GM12892 (cell line): ENCODE results near the gene MVP.

Experiments used
- POLR2A ChIP-seq: IDR thresholded peaks from 2 replicates; pipeline ENCODE4 v1.6.1; 2011; ENCODE audit warnings: low read depth, low read length, control low read depth
- POLR2AphosphoS5 ChIP-seq: IDR thresholded peaks from 2 replicates; pipeline ENCODE4 v1.6.1; 2011; ENCODE audit warnings: low read depth, low read length, control low read depth

DNA sequence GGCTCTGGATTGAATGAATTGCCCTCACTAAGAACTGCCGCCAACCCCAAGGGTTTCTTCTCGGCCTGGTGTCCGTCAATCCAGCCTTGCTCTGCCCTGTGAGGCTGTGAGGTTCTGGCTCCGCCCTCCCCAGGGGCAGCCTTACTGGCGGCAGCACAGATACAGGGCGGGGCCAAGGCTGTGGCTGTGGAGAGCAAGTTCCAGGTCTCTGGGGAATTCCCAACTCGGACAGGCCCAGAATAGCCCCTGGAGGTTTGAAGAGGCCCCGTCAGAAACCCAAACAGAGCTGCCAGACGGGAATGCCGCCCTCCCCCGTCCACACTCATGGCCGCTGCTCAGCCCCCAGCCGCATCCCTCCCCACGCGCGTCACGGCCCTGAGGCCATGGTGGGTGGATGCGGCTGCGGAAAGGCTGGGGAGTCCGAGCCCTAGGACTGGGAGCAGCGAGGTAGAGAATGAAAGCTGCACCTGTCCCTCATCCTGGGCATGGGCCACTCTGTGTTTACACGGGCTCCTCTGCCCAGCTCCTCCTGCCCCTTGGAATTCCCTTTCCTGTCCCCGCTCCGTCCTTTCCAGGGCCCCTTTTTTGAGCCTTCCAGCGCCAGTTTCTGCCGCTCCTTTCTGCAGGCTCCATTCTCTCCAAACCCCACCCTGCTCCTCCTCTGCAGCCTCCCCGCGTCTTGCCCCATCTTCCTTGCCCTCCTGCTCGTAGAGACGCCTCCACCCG, 8.9 kb upstream of the MVP start:
- TF ChIP-seq POLR2AphosphoS5 (peak; percentile 68), POLR2A (peak; percentile 64; the same call in 1 of the 2 replicates)
